SK-N-SH treated with all-trans-retinoic acid at 6 μM for 48 hours (cell line): ENCODE data around the gene SHISA8.

Experiments used
- ATAC-seq: fragments of 200-7000 bp; cut with Tn5 transposase; 3 replicates; pipeline ENCODE4 v1.9.1; 2020; ENCODE audit warnings: mild to moderate bottlenecking, moderate library complexity
- ARNTL ChIP-seq: fragments of 450-650 bp; formaldehyde crosslinking; IDR thresholded peaks from 2 replicates; pipeline ENCODE4 v1.5.0; 2020; ENCODE audit warnings: low read depth, mild to moderate bottlenecking, moderate library complexity, borderline replicate concordance
- BACH2 ChIP-seq: fragments of 250-450 bp; sonication (Bioruptor Pico); IDR thresholded peaks from 2 replicates; pipeline ENCODE4 v1.9.0; 2021; ENCODE audit warnings: mild to moderate bottlenecking, borderline replicate concordance
- CSDC2 ChIP-seq: fragments of 250-450 bp; sonication (Bioruptor Pico); IDR thresholded peaks from 2 replicates; pipeline ENCODE4 v1.5.0; 2020; ENCODE audit warnings: mild to moderate bottlenecking, moderate library complexity
- GLIS3 ChIP-seq: fragments of 250-450 bp; sonication (Bioruptor Pico); IDR thresholded peaks from 2 replicates; pipeline ENCODE4 v1.5.0; 2020; ENCODE audit warnings: mild to moderate bottlenecking, moderate library complexity
- ISL1 ChIP-seq: fragments of 250-450 bp; sonication (Bioruptor Pico); IDR thresholded peaks from 2 replicates; pipeline ENCODE4 v2.1.2; 2022; ENCODE audit warnings: mild to moderate bottlenecking, moderate library complexity
- OSR1 ChIP-seq: fragments of 250-450 bp; sonication (Bioruptor Pico); IDR thresholded peaks from 2 replicates; pipeline ENCODE4 v1.8.0; 2022; ENCODE audit warnings: moderate library complexity, mild to moderate bottlenecking, inconsistent platforms
- POU6F1 ChIP-seq: fragments of 250-450 bp; sonication (Bioruptor Pico); IDR thresholded peaks from 2 replicates; pipeline ENCODE4 v1.8.0; 2021; ENCODE audit warnings: low read depth, mild to moderate bottlenecking, moderate library complexity, borderline replicate concordance
- PPARA ChIP-seq: fragments of 250-450 bp; sonication (Bioruptor Pico); IDR thresholded peaks from 2 replicates; pipeline ENCODE4 v1.5.0; 2020; ENCODE audit warnings: mild to moderate bottlenecking, borderline replicate concordance
- RARB ChIP-seq: fragments of 250-450 bp; sonication (Bioruptor Pico); IDR thresholded peaks from 2 replicates; pipeline ENCODE4 v1.8.0; 2021; ENCODE audit warnings: mild to moderate bottlenecking, moderate library complexity
- SNAI2 ChIP-seq: fragments of 250-450 bp; sonication (Bioruptor Pico); IDR thresholded peaks from 2 replicates; pipeline ENCODE4 v1.5.0; 2020; ENCODE audit warnings: mild to moderate bottlenecking, moderate library complexity
- TCF4 ChIP-seq: fragments of 250-450 bp; sonication (Bioruptor Pico); IDR thresholded peaks from 2 replicates; pipeline ENCODE4 v1.8.0; 2021; ENCODE audit warnings: mild to moderate bottlenecking, moderate library complexity, borderline replicate concordance
- TOX ChIP-seq: fragments of 250-450 bp; sonication (Bioruptor Pico); IDR thresholded peaks from 2 replicates; pipeline ENCODE4 v1.8.0; 2021; ENCODE audit warnings: mild to moderate bottlenecking, moderate library complexity, borderline replicate concordance
- TSHZ2 ChIP-seq: fragments of 250-450 bp; sonication (Bioruptor Pico); IDR thresholded peaks from 2 replicates; pipeline ENCODE4 v1.5.0; 2020; ENCODE audit warnings: mild to moderate bottlenecking, moderate library complexity
- ZC3H10 ChIP-seq: fragments of 250-450 bp; sonication (Bioruptor Pico); IDR thresholded peaks from 2 replicates; pipeline ENCODE4 v1.5.1; 2021; ENCODE audit warnings: mild to moderate bottlenecking, moderate library complexity
- ZFP3 ChIP-seq: fragments of 250-450 bp; sonication (Bioruptor Pico); IDR thresholded peaks from 2 replicates; pipeline ENCODE4 v1.5.0; 2020; ENCODE audit warnings: mild to moderate bottlenecking, moderate library complexity
- ZFP30 ChIP-seq: fragments of 450-650 bp; formaldehyde crosslinking; IDR thresholded peaks from 2 replicates; pipeline ENCODE4 v1.5.0; 2022; ENCODE audit warnings: mild to moderate bottlenecking, moderate library complexity
- ZNF565 ChIP-seq: fragments of 450-650 bp; formaldehyde crosslinking; conservative IDR thresholded peaks from 2 replicates; pipeline ENCODE4 v1.5.0; 2020; ENCODE audit warnings: low read depth, mild to moderate bottlenecking, moderate library complexity
- ZNF70 ChIP-seq: fragments of 450-650 bp; formaldehyde crosslinking; IDR thresholded peaks from 2 replicates; pipeline ENCODE4 v1.5.0; 2020; ENCODE audit warnings: mild to moderate bottlenecking, moderate library complexity
- ZNF8 ChIP-seq: fragments of 450-650 bp; formaldehyde crosslinking; IDR thresholded peaks from 2 replicates; pipeline ENCODE4 v1.5.0; 2020; ENCODE audit warnings: mild to moderate bottlenecking, moderate library complexity
- TF ChIP-seq, protein P1 (sequence below): fragments of 250-450 bp; sonication (Bioruptor Pico); IDR thresholded peaks from 2 replicates; pipeline ENCODE4 v1.5.1; 2021; ENCODE audit warnings: mild to moderate bottlenecking, moderate library complexity
- TF ChIP-seq, protein P2 (sequence below): fragments of 250-450 bp; sonication (Bioruptor Pico); IDR thresholded peaks from 2 replicates; pipeline ENCODE4 v1.5.1; 2020; ENCODE audit warnings: low read depth, mild to moderate bottlenecking, moderate library complexity
- TF ChIP-seq, protein P3 (sequence below): fragments of 250-450 bp; sonication (Bioruptor Pico); IDR thresholded peaks from 2 replicates; pipeline ENCODE4 v1.8.0; 2020; ENCODE audit warnings: mild to moderate bottlenecking, moderate library complexity, borderline replicate concordance

The SHISA8 gene

GRCh38 chr22:41916745-41917358 is 2.0 kb upstream of the SHISA8 start (continued):
- TF ChIP-seq POU6F1 (CRISPR knock-in tag) (no peak), CSDC2 (CRISPR knock-in tag) (no peak)
- TF ChIP-seq, protein P1, sequence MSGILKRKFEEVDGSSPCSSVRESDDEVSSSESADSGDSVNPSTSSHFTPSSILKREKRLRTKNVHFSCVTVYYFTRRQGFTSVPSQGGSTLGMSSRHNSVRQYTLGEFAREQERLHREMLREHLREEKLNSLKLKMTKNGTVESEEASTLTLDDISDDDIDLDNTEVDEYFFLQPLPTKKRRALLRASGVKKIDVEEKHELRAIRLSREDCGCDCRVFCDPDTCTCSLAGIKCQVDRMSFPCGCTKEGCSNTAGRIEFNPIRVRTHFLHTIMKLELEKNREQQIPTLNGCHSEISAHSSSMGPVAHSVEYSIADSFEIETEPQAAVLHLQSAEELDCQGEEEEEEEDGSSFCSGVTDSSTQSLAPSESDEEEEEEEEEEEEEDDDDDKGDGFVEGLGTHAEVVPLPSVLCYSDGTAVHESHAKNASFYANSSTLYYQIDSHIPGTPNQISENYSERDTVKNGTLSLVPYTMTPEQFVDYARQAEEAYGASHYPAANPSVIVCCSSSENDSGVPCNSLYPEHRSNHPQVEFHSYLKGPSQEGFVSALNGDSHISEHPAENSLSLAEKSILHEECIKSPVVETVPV (CRISPR knock-in tag) = no peak

DNA sequence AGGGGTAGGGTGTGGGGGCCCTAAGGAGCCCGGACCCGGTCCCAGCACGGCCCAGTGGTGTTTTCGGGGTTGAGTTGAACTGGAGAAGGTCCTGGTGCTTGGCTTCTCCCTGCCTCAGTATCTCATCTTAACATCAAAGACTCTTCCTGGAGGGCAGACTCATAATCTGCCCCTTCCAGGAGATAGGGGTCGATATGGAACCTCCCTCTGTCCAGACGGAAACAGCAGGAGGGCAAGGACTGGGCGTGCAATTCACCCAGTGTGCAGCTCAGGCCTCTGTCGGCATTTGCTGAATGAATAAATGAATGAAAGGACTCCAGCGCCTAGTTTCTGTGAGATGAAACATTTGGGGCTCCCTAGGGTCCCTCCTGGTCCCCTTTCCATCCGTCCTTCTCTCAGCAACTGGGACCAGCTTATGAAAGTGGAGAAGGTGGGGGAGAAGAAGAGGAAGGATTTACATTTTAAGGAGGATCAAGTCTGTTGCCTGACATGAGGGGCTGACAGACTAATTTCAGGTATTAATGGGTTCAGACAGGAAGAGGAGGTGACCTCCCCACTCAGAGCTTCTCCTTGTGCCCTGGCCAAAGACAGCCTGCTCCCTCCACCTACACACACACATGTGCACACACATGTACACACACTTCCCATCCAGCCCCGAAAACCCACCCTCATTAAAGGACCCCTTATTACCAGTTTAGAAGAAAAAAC is 1.1 kb upstream of the SHISA8 start:
- TF ChIP-seq, protein P1 (CRISPR knock-in tag) = no peak
- TF ChIP-seq ZNF8 (CRISPR knock-in tag) = no peak
- no peak for TF ChIP-seq ZNF70 (CRISPR knock-in tag)
- TF ChIP-seq POU6F1 (CRISPR knock-in tag) = no peak
- no peak for TF ChIP-seq ARNTL (CRISPR knock-in tag)
- TF ChIP-seq BACH2 (CRISPR knock-in tag) = no peak
- TF ChIP-seq RARB (CRISPR knock-in tag) = no peak
- TF ChIP-seq ZFP3 (CRISPR knock-in tag) = no peak
- TF ChIP-seq, protein P2, sequence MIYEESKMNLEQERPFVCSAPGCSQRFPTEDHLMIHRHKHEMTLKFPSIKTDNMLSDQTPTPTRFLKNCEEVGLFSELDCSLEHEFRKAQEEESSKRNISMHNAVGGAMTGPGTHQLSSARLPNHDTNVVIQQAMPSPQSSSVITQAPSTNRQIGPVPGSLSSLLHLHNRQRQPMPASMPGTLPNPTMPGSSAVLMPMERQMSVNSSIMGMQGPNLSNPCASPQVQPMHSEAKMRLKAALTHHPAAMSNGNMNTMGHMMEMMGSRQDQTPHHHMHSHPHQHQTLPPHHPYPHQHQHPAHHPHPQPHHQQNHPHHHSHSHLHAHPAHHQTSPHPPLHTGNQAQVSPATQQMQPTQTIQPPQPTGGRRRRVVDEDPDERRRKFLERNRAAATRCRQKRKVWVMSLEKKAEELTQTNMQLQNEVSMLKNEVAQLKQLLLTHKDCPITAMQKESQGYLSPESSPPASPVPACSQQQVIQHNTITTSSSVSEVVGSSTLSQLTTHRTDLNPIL (CRISPR knock-in tag) = no peak
- TF ChIP-seq ZNF565 (CRISPR knock-in tag) = no peak
- no peak for TF ChIP-seq ISL1 (CRISPR knock-in tag)
- TF ChIP-seq ZFP30 (CRISPR knock-in tag) = no peak
- TF ChIP-seq GLIS3 = no peak
- ATAC-seq = no peak

- no peak for ATAC-seq
- no peak for TF ChIP-seq ISL1 (CRISPR knock-in tag)
- TF ChIP-seq ZC3H10 (CRISPR knock-in tag) = no peak
- TF ChIP-seq CSDC2 (CRISPR knock-in tag) = no peak
- TF ChIP-seq ARNTL (CRISPR knock-in tag) = no peak
- no peak for TF ChIP-seq TSHZ2
- TF ChIP-seq ZNF8 (CRISPR knock-in tag) = no peak
- no peak for TF ChIP-seq SNAI2 (CRISPR knock-in tag)
- TF ChIP-seq, protein P2 (CRISPR knock-in tag) = no peak
- TF ChIP-seq ZNF565 (CRISPR knock-in tag) = no peak
- TF ChIP-seq TOX = no peak
- TF ChIP-seq OSR1 (CRISPR knock-in tag) = no peak
- no peak for TF ChIP-seq ZFP3 (CRISPR knock-in tag)
- TF ChIP-seq, protein P3, sequence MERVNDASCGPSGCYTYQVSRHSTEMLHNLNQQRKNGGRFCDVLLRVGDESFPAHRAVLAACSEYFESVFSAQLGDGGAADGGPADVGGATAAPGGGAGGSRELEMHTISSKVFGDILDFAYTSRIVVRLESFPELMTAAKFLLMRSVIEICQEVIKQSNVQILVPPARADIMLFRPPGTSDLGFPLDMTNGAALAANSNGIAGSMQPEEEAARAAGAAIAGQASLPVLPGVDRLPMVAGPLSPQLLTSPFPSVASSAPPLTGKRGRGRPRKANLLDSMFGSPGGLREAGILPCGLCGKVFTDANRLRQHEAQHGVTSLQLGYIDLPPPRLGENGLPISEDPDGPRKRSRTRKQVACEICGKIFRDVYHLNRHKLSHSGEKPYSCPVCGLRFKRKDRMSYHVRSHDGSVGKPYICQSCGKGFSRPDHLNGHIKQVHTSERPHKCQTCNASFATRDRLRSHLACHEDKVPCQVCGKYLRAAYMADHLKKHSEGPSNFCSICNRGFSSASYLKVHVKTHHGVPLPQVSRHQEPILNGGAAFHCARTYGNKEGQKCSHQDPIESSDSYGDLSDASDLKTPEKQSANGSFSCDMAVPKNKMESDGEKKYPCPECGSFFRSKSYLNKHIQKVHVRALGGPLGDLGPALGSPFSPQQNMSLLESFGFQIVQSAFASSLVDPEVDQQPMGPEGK (CRISPR knock-in tag) = no peak
- TF ChIP-seq PPARA (CRISPR knock-in tag) = no peak
- TF ChIP-seq GLIS3 = no peak
- no peak for TF ChIP-seq TCF4 (CRISPR knock-in tag)
- no peak for TF ChIP-seq BACH2 (CRISPR knock-in tag)
Measured at GRCh38 chr22:41914611-41915034, 251 bp downstream of the SHISA8 start.
